Right lobe of liver (tissue), 6 donors: ENCODE data around the gene FOXP1. TPM values are rescaled to one million over a fixed set of nuclear protein-coding genes. Genes with fewer than 3 reads are reported as not detected.
A peak's percentile ranks its signal among the peaks of the same experiment; 100 is the strongest.

ENCODE experiments used
- ATAC-seq, 4 donors: fragments of 200-7000 bp; cut with Tn5 transposase; one replicate each; pipeline ENCODE4 v1.9.1; 2020; ENCODE audit warnings: mild to moderate bottlenecking in 4 of 4, moderate library complexity in 4 of 4
- DNase-seq, 3 donors: peaks; one replicate each; pipeline ENCODE4 v3.0.0-alpha.2; 2020
- H3K27ac ChIP-seq, 3 donors: fragments of 200-600 bp; one replicate each; pipeline ENCODE4 v1.8.0; 2022
- H3K27me3 ChIP-seq, 2 donors: fragments of 200-600 bp; one replicate each; pipeline ENCODE4 v1.8.0; 2022
- H3K36me3 ChIP-seq, 4 donors: fragments of 200-600 bp; sonication (generic) in 1 of 4; one replicate each; pipeline versions ENCODE4 v1.5.1 to v1.8.0; 2017 to 2022; ENCODE audit warnings: control low read depth in 1 of 4
- H3K4me1 ChIP-seq, 4 donors: fragments of 200-600 bp; sonication (generic) in 1 of 4; one replicate each; pipeline versions ENCODE4 v1.5.1 to v1.8.0; 2017 to 2022; ENCODE audit warnings: control low read depth in 1 of 4
- H3K4me3 ChIP-seq, 3 donors: fragments of 200-600 bp; one replicate each; pipeline ENCODE4 v1.8.0; 2022
- H3K9me3 ChIP-seq, 4 donors: fragments of 200-600 bp; sonication (generic) in 1 of 4; one replicate each; pipeline versions ENCODE4 v1.5.1 to v1.8.0; 2017 to 2022; ENCODE audit warnings: control low read depth in 1 of 4
- CTCF ChIP-seq, 4 donors: fragments of 200-600 bp in 3 of 4; fragments of 450-650 bp in 1 of 4; IDR thresholded peaks; one replicate each; pipeline versions ENCODE4 v1.5.1 to v1.8.0; 2016 to 2022; ENCODE audit warnings: antibody characterized with exemption in 4 of 4, mild to moderate bottlenecking in 2 of 4
- POLR2A ChIP-seq: fragments of 450-650 bp; IDR thresholded peaks from one replicate; pipeline ENCODE4 v1.6.1; 2017; ENCODE audit warnings: antibody characterized with exemption, mild to moderate bottlenecking
- WGBS: methylation state at CpG from one replicate; pipeline ENCODE4 v1.1.6; 2018; ENCODE audit warnings: low coverage, low lambda C conversion rate; ENCODE audit not compliant: insufficient coverage; ENCODE audit errors: missing lambda C conversion rate; 5-methylcytosine and 5-hydroxymethylcytosine counted together
- intact Hi-C, 2 donors: fragments of 100-400 bp; cut with DNase I; formaldehyde crosslinking; loops; one replicate each; pipeline versions ENCODE4 v1.11.2 to v1.14.1; 2022
- total RNA-seq, 6 experiments: library from RNA; depleted of rRNA in 2 of 6; stranded (reverse); fragments of >200 nt in 2 of 6; fragmentation: NEBNext Ultra II Directional in 3 of 6; extraction: Animal tissue kit (Norgen Biotek cat#: 25700) in 3 of 6; gene quantifications; one replicate each; pipeline versions ENCODE4 v1.1.0 to v1.2.4, GENCODE V29; 2016 to 2023
- donor health status: DM: no; HTN: yes; CAD: no.
- donor health status: DM: no; HTN: no; CAD: no.
- donor health status: DM: no; HTN: no; CAD: no.
- donor health status: DM: no; HTN: yes; CAD: no.
- donor health status: DM: no; HTN: yes; CAD: no.

FOXP1 gene
- total RNA-seq, 6 experiments from 2014 or later: 26.7 to 47.7 (median 35.2) TPM

GRCh38 chr3:71341721-71342120, 241.8 kb downstream of the FOXP1 start:
- H3K36me3 ChIP-seq: no peaks in the 10 kb centered on the region
- H3K9me3 ChIP-seq: no peaks in the 10 kb centered on the region
- DNase-seq (no peak), ATAC-seq (no peak)
- 72% methylated on average over 4 of the region's 4 CpGs for WGBS
- TF ChIP-seq CTCF (IDR thresholded peaks at IDR 0.05) (no peak), POLR2A (no peak)
- H3K27ac ChIP-seq: no peak overlapping the region
- intact Hi-C loops: no loop called here
- H3K4me3 ChIP-seq: no peak overlapping the region
- no peaks in the 10 kb centered on the region for H3K4me1 ChIP-seq
- H3K27me3 ChIP-seq: no peaks in the 10 kb centered on the region

GRCh38 chr3:71339049-71339448, 244.5 kb downstream of the FOXP1 start:
- Histone ChIP-seq H3K27ac (no peak overlapping the region), H3K9me3 (no peaks in the 10 kb centered on the region), H3K27me3 (no peaks in the 10 kb centered on the region), H3K4me1 (no peaks in the 10 kb centered on the region), H3K36me3 (no peaks in the 10 kb centered on the region), H3K4me3 (no peak overlapping the region)
- DNase-seq (no peak), ATAC-seq (no peak)
- intact Hi-C loops: no loop called here
- no peak for TF ChIP-seq CTCF (IDR thresholded peaks at IDR 0.05)
- TF ChIP-seq POLR2A: no peak
- WGBS: 82% methylated on average over 4 of the region's 4 CpGs

GRCh38 chr3:71332813-71333212, 250.7 kb downstream of the FOXP1 start:
- H3K36me3 ChIP-seq: no peaks in the 10 kb centered on the region
- no peak for ATAC-seq
- intact Hi-C loops: no loop called here
- 60% methylated on average over 4 of the region's 4 CpGs for WGBS
- H3K9me3 ChIP-seq: no peaks in the 10 kb centered on the region
- TF ChIP-seq POLR2A: no peak
- TF ChIP-seq CTCF (IDR thresholded peaks at IDR 0.05): no peak
- DNase-seq: no peak
- H3K27me3 ChIP-seq: no peaks in the 10 kb centered on the region
- no peak overlapping the region for H3K4me3 ChIP-seq
- H3K4me1 ChIP-seq: peaks cover 0 to 5% (median 0%) of the 10 kb centered on the region in 4 donors
- H3K27ac ChIP-seq: no peak overlapping the region

DNA sequence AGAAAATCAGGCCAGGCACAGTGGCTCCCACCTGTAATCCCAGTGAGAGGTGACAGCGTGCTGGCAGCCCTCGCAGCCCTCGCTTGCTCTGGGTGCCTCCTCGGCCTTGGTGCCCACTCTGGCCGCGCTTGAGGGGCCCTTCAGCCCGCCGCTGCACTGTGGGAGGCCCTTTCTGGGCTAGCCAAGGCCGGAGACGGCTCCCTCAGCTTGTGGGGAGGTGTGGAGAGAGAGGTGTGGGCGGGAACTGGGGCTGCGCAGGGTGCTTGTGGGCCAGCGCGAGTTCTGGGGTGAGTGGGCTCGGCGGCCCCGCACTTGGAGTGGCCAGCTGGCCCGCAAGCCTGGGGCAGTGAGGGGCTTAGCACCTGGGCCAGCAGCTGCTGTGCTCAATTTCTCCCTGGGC, 252.6 kb downstream of the FOXP1 start:
- H3K36me3 ChIP-seq: no peaks in the 10 kb centered on the region
- H3K9me3 ChIP-seq: no peaks in the 10 kb centered on the region
- ATAC-seq (no peak), DNase-seq (peak in 1 of 3 donors; percentile 17)
- no peak overlapping the region for H3K4me3 ChIP-seq
- peaks cover 0 to 5% (median 0%) of the 10 kb centered on the region in 4 donors for H3K4me1 ChIP-seq
- TF ChIP-seq CTCF (IDR thresholded peaks at IDR 0.05): no peak
- no peak for TF ChIP-seq POLR2A
- no peak overlapping the region for H3K27ac ChIP-seq
- H3K27me3 ChIP-seq: no peaks in the 10 kb centered on the region
- 100% methylated on average over 8 of the region's 18 CpGs for WGBS
- intact Hi-C loops: no loop called here

DNA sequence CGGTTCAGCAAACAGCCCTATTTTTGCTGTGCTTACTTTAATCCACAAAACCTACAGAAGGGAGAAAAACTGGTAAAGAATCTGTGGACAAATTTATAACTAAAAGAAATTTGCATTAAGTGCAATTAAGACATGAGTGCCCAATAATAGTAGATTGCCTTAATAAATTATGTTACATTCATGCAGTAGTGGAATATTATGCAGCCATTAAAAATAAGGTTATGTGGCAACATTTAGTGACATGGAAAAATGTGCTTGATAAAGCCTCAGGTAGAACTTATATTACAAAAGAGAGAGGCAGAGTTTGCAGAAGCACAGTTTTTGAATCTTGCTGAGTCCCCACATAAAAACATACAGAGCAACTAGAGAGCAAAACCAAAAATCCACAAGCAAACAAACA, 253.0 kb downstream of the FOXP1 start:
- intact Hi-C loops: no loop called here
- TF ChIP-seq CTCF (IDR thresholded peaks at IDR 0.05): no peak
- Histone ChIP-seq H3K36me3 (no peaks in the 10 kb centered on the region), H3K27ac (no peak overlapping the region), H3K27me3 (no peaks in the 10 kb centered on the region), H3K9me3 (no peaks in the 10 kb centered on the region), H3K4me3 (no peak overlapping the region), H3K4me1 (peaks cover 0 to 5% (median 0%) of the 10 kb centered on the region in 4 donors)
- ATAC-seq: no peak
- WGBS: 92% methylated on average over 1 of the region's 1 CpG
- DNase-seq: no peak
